Activated T-cell treated with anti-CD3 and anti-CD28 coated beads, Interleukin-2, amount 50 U/mL, for 24 hours (primary cell): ENCODE results near the gene ZNF423.

Source experiments
- DNase-seq: peaks from one replicate; pipeline ENCODE4 v3.0.0-alpha.2; 2020
- H3K27ac Mint-ChIP-seq: 2 replicates; pipeline ENCODE4 v1.8.0; 2020; ENCODE audit warnings: mild to moderate bottlenecking, mixed read lengths
- H3K27me3 Mint-ChIP-seq: 2 replicates; pipeline ENCODE4 v1.8.0; 2020; ENCODE audit warnings: mixed read lengths
- H3K36me3 Mint-ChIP-seq: 2 replicates; pipeline ENCODE4 v1.8.0; 2020; ENCODE audit warnings: low read depth, mixed read lengths
- H3K4me1 Mint-ChIP-seq: 2 replicates; pipeline ENCODE4 v1.8.0; 2020; ENCODE audit warnings: low read depth, mixed read lengths
- H3K4me3 Mint-ChIP-seq: 2 replicates; pipeline ENCODE4 v1.8.0; 2020; ENCODE audit warnings: mild to moderate bottlenecking, moderate library complexity, mixed read lengths
- H3K9me3 Mint-ChIP-seq: 2 replicates; pipeline ENCODE4 v1.8.0; 2020; ENCODE audit warnings: mixed read lengths

The ZNF423 gene

GRCh38 chr16:49738832-49739231 is 117.1 kb downstream of the ZNF423 start:
- Mint-ChIP-seq H3K27me3 (peaks cover 4% of the 10 kb centered on the region), H3K4me3 (no peak overlapping the region), H3K27ac (no peak overlapping the region), H3K4me1 (no peaks in the 10 kb centered on the region), H3K9me3 (no peaks in the 10 kb centered on the region), H3K36me3 (no peaks in the 10 kb centered on the region)
- DNase-seq = no peak

- no peaks in the 10 kb centered on the region for H3K9me3 Mint-ChIP-seq
- no peaks in the 10 kb centered on the region for H3K4me1 Mint-ChIP-seq
- no peak for DNase-seq
- H3K27ac Mint-ChIP-seq = no peak overlapping the region
- H3K36me3 Mint-ChIP-seq = no peaks in the 10 kb centered on the region
- H3K4me3 Mint-ChIP-seq = no peak overlapping the region
- H3K27me3 Mint-ChIP-seq = peaks cover 4% of the 10 kb centered on the region
Measured at GRCh38 chr16:49738001-49738400, 117.9 kb downstream of the ZNF423 start.

- Mint-ChIP-seq H3K27ac (no peak overlapping the region), H3K27me3 (peaks cover 4% of the 10 kb centered on the region), H3K4me3 (no peak overlapping the region), H3K9me3 (no peaks in the 10 kb centered on the region), H3K4me1 (no peaks in the 10 kb centered on the region), H3K36me3 (no peaks in the 10 kb centered on the region)
- DNase-seq = no peak
Measured at GRCh38 chr16:49737541-49737940, 118.4 kb downstream of the ZNF423 start.

GRCh38 chr16:49734331-49734730 is 121.6 kb downstream of the ZNF423 start:
- no peaks in the 10 kb centered on the region for H3K36me3 Mint-ChIP-seq
- H3K27me3 Mint-ChIP-seq = no peaks in the 10 kb centered on the region
- no peaks in the 10 kb centered on the region for H3K4me1 Mint-ChIP-seq
- peaks cover 10% of the 10 kb centered on the region for H3K9me3 Mint-ChIP-seq
- H3K27ac Mint-ChIP-seq = no peak overlapping the region
- DNase-seq = no peak
- H3K4me3 Mint-ChIP-seq = no peak overlapping the region

- DNase-seq = no peak
- Mint-ChIP-seq H3K36me3 (no peaks in the 10 kb centered on the region), H3K4me3 (no peak overlapping the region), H3K27ac (no peak overlapping the region), H3K9me3 (peaks cover 10% of the 10 kb centered on the region), H3K4me1 (no peaks in the 10 kb centered on the region), H3K27me3 (no peaks in the 10 kb centered on the region)
Measured at GRCh38 chr16:49733313-49734009, 122.5 kb downstream of the ZNF423 start.

GRCh38 chr16:49731911-49732310 is 124.0 kb downstream of the ZNF423 start:
- DNase-seq = no peak
- H3K27me3 Mint-ChIP-seq = no peaks in the 10 kb centered on the region
- no peaks in the 10 kb centered on the region for H3K36me3 Mint-ChIP-seq
- no peak overlapping the region for H3K4me3 Mint-ChIP-seq
- H3K9me3 Mint-ChIP-seq = peaks cover 10% of the 10 kb centered on the region
- no peak overlapping the region for H3K27ac Mint-ChIP-seq
- no peaks in the 10 kb centered on the region for H3K4me1 Mint-ChIP-seq

- no peaks in the 10 kb centered on the region for H3K4me1 Mint-ChIP-seq
- H3K9me3 Mint-ChIP-seq = peaks cover 10% of the 10 kb centered on the region
Measured at GRCh38 chr16:49730772-49731171, 125.1 kb downstream of the ZNF423 start.

GRCh38 chr16:49727611-49728010 is 128.3 kb downstream of the ZNF423 start:
- no peak for DNase-seq
- no peaks in the 10 kb centered on the region for H3K36me3 Mint-ChIP-seq
- no peaks in the 10 kb centered on the region for H3K4me1 Mint-ChIP-seq
- H3K27me3 Mint-ChIP-seq = no peaks in the 10 kb centered on the region
- H3K9me3 Mint-ChIP-seq = peaks cover 10% of the 10 kb centered on the region
- no peak overlapping the region for H3K4me3 Mint-ChIP-seq
- no peak overlapping the region for H3K27ac Mint-ChIP-seq

More at GRCh38 chr16:49730772-49731171, 125.1 kb downstream of the ZNF423 start:
- Mint-ChIP-seq H3K27me3 (no peaks in the 10 kb centered on the region), H3K4me3 (no peak overlapping the region), H3K27ac (no peak overlapping the region), H3K36me3 (no peaks in the 10 kb centered on the region)
- no peak for DNase-seq

GRCh38 chr16:49726155-49726554 is 129.8 kb downstream of the ZNF423 start:
- DNase-seq = no peak
- Mint-ChIP-seq H3K9me3 (peaks cover 10% of the 10 kb centered on the region), H3K4me3 (no peak overlapping the region), H3K4me1 (no peaks in the 10 kb centered on the region), H3K27me3 (no peaks in the 10 kb centered on the region), H3K27ac (no peak overlapping the region), H3K36me3 (no peaks in the 10 kb centered on the region)

- Mint-ChIP-seq H3K27ac (no peak overlapping the region), H3K27me3 (no peaks in the 10 kb centered on the region), H3K4me1 (no peaks in the 10 kb centered on the region), H3K9me3 (peaks cover 8% of the 10 kb centered on the region), H3K4me3 (no peak overlapping the region), H3K36me3 (no peaks in the 10 kb centered on the region)
- DNase-seq = no peak
Measured at GRCh38 chr16:49725651-49726050, 130.3 kb downstream of the ZNF423 start.

GRCh38 chr16:49724774-49725173 is 131.1 kb downstream of the ZNF423 start:
- Mint-ChIP-seq H3K9me3 (peaks cover 3% of the 10 kb centered on the region), H3K36me3 (no peaks in the 10 kb centered on the region), H3K27me3 (no peaks in the 10 kb centered on the region), H3K27ac (no peak overlapping the region), H3K4me3 (no peak overlapping the region), H3K4me1 (no peaks in the 10 kb centered on the region)
- no peak for DNase-seq

GRCh38 chr16:49723310-49723709 is 132.6 kb downstream of the ZNF423 start:
- no peaks in the 10 kb centered on the region for H3K36me3 Mint-ChIP-seq
- no peak overlapping the region for H3K27ac Mint-ChIP-seq
- no peak for DNase-seq
- H3K4me3 Mint-ChIP-seq = no peak overlapping the region
- no peaks in the 10 kb centered on the region for H3K9me3 Mint-ChIP-seq
- H3K27me3 Mint-ChIP-seq = no peaks in the 10 kb centered on the region
- no peaks in the 10 kb centered on the region for H3K4me1 Mint-ChIP-seq

- Mint-ChIP-seq H3K9me3 (no peaks in the 10 kb centered on the region), H3K4me3 (no peak overlapping the region), H3K36me3 (no peaks in the 10 kb centered on the region), H3K4me1 (no peaks in the 10 kb centered on the region), H3K27me3 (no peaks in the 10 kb centered on the region), H3K27ac (no peak overlapping the region)
- no peak for DNase-seq
Measured at GRCh38 chr16:49720225-49720624, 135.7 kb downstream of the ZNF423 start.

- DNase-seq = no peak
- H3K4me3 Mint-ChIP-seq = no peak overlapping the region
- no peak overlapping the region for H3K27ac Mint-ChIP-seq
- no peaks in the 10 kb centered on the region for H3K9me3 Mint-ChIP-seq
- H3K27me3 Mint-ChIP-seq = no peaks in the 10 kb centered on the region
- no peaks in the 10 kb centered on the region for H3K36me3 Mint-ChIP-seq
- no peaks in the 10 kb centered on the region for H3K4me1 Mint-ChIP-seq
Measured at GRCh38 chr16:49717689-49718088, 138.2 kb downstream of the ZNF423 start.

- no peak for DNase-seq
- Mint-ChIP-seq H3K4me1 (no peaks in the 10 kb centered on the region), H3K27me3 (no peaks in the 10 kb centered on the region), H3K4me3 (no peak overlapping the region), H3K27ac (no peak overlapping the region), H3K36me3 (no peaks in the 10 kb centered on the region), H3K9me3 (no peaks in the 10 kb centered on the region)
Measured at GRCh38 chr16:49716339-49716934, 139.5 kb downstream of the ZNF423 start.
